NCI-H460 (cell line): ENCODE measurements around the gene SYTL1. TPM values are rescaled to one million over a fixed set of nuclear protein-coding genes. Genes with fewer than 3 reads are reported as not detected.

Experiments
- DNase-seq: peaks from one replicate; pipeline ENCODE4 v3.0.0-alpha.2; 2016; ENCODE audit warnings: low read depth; ENCODE audit errors: extremely low read depth
- total RNA-seq: library from RNA; depleted of rRNA; stranded (reverse); fragments of >200 nt; shearing (Covaris generic); gene quantifications from 2 replicates; pipeline ENCODE4 v1.2.3, GENCODE V29; 2014

Gene SYTL1
- total RNA-seq, 1 experiment from 2014 or later: 0.37 TPM

DNA sequence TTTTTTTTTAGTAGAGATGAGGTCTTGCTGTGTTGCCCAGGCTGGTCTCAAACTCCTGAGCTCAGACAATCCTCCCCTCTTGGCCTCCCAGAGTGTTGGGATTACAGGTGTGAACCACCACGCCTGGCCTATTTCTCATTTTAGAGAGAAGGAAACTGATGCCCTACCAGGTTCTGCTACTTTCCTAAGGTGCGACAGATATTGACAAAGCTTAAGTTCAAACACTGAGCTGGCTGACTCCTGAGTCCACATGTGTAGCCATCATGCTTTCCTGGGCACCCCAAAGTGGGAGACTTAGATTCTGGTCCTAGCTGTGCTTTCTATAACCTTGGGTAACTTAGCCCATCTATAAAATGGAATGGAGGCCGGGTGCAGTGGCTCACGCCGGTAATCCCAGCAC is 25.0 kb upstream of the SYTL1 start:
- no peak for DNase-seq

DNA sequence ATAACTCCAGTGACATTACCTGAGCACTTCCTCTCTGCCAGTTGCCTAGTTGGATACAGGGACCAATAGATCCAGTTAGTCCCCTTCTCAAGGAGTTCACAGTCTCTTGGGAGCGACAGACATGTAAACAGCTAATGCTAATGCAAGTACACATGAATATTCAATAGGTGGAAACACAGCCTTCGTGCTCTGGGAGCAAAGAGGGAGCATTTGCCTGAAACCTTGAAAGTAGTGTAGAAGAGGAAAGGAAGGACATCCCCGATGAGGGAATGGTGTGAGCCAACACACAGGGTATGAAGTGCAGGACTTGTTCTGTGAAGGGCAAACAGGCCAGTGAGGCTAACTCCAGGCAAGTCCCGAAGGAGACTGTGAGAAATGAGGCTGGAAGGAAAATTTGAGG is 23.7 kb upstream of the SYTL1 start:
- no peak for DNase-seq

- DNase-seq: no peak
These were observed 23.2 kb upstream of the SYTL1 start for GRCh38 chr1:27318596-27318995.

GRCh38 chr1:27321813-27322568 is 19.8 kb upstream of the SYTL1 start, which contains the start of gene TMEM222:
Gene TMEM222, plus strand, starts transcription at chr1:27322163. Its CDS starts 35 bp downstream, at chr1:27322198.
- peak; percentile 89 for DNase-seq

GRCh38 chr1:27322569-27323240 is 19.1 kb upstream of the SYTL1 start:
- no peak for DNase-seq

GRCh38 chr1:27325286-27325685 is 16.5 kb upstream of the SYTL1 start:
- no peak for DNase-seq

GRCh38 chr1:27327964-27328363 is 13.9 kb upstream of the SYTL1 start:
- no peak for DNase-seq

- DNase-seq: no peak
These were observed 11.0 kb upstream of the SYTL1 start for GRCh38 chr1:27330786-27331185.

GRCh38 chr1:27331426-27331825 is 10.4 kb upstream of the SYTL1 start:
- DNase-seq: no peak

DNA sequence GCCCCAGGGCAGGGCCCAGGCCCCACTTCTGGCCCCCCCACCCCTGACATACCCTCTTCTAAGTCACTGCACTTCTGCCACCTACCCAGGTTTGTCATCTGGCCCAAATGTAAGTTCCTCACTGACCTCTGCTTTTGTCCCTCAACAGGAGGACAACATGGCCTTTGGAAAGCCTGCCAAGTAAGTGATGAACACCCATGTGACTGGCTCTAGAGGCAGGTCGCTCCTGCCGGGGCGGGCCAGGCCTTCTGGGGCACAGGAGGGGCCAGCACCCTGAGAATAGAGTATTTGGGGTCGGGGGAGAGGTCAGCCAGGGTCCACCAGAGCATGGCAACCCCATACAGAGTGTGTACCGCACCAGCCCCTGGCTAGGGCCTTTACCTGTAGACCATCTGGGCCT is 9.9 kb upstream of the SYTL1 start:
- no peak for DNase-seq

DNA sequence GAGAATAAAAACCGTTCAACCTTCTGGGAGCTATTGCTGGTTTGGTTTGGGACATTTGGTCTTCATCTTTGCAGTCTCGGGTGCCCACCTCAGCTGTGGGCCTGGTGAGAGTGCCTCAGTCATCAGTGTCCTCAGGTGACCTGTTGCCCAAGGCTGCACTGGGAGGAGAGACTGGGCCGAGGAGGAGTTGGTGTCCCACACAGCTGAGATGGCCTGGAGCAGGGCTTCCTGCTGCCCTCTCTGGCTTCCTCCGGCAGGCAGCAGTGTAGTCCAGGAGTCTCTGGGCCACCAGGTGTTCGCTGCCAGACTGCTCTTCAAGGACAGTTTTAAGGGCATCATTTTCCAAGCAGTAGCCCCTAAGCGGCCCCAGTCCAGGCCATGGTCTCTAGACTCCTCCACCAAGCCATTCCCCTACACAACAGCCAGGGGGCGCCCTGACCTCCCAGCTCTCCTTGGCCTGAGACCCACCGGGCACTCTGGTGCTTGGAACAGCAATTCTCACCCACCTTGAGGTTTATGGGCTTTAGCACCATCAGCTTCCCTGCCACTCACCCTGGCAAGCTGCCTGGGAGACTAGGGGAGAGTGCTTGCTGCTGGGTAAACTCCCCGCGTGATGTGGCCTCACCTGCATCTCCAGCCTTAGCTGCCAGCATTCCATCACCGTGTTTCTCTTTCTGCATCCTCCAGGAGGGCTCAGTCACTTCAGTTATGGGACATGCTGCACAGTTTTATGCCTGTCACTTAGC is 9.1 kb upstream of the SYTL1 start:
- DNase-seq: no peak

DNA sequence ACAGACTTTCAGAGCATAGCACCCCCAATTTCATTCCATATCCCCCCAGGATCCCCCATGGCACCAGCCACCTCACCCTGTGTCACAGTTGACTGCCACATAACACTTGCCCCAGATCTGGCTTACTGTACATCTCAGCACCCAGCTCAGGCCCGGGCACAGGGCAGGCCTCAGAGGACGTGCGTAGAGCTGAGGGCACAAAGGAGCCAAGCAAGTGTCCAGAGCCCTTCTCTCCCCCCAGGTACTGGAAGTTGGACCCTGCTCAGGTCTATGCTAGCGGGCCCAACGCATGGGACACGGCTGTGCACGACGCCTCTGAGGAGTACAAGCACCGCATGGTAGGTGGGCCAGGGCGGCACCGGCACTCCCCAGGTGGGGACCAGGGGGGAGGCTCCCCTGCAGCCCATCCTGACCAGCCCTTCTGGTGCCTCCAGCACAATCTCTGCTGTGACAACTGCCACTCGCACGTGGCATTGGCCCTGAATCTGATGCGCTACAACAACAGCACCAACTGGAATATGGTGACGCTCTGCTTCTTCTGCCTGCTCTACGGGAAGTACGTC is 8.0 kb upstream of the SYTL1 start:
- DNase-seq: no peak

- DNase-seq: no peak
These were observed 6.1 kb upstream of the SYTL1 start for GRCh38 chr1:27335506-27336422.

- DNase-seq: no peak
These were observed 5.1 kb upstream of the SYTL1 start for GRCh38 chr1:27336756-27337155.

DNA sequence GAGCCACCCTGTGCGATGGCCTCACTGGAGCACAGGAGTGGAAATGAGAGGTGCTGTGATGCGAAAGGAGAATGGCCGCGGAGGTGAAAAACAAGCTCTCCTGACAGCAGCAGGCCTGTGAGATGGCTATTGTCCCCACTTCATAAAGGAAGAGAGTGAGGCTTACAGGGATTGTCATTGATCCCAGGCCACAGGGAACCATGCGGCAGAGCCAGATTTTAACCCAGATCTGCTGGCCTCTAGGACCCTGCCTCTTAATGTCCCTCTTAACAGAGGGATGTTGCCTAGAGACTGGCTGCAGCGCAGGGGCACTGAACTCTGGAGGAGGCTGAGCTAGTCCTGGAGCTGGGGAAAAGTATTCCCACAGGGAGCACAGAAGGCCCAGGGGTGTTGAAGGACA is 3.1 kb upstream of the SYTL1 start:
- DNase-seq: no peak

- DNase-seq: no peak
These were observed 2.6 kb upstream of the SYTL1 start for GRCh38 chr1:27339213-27339612.

GRCh38 chr1:27342391-27342777 is 562 bp downstream of the SYTL1 start:
- DNase-seq: no peak

- no peak for DNase-seq
These were observed 1.2 kb downstream of the SYTL1 start for GRCh38 chr1:27342778-27343638.

DNA sequence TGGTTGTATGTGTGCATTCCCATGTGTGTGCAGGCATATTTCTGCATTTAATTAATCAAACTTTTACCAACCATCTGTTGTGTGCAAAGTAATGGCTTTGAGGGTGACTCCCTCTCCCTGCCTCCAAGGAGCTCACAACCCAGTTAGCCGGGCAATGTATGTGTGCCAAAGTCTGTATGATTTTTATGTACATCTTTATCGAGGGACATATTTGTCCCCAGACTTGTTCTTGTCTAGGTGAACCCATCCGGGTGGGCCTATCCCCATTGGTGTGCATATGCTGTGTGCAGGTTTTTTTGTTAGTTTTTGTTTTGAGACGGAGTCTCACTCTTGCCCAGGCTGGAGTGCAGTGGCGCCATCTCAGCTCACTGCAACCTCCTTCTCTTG is 1.8 kb downstream of the SYTL1 start:
- no peak for DNase-seq
